Parathyroid adenoma (tissue), 2 donors: ENCODE measurements around the gene CCS.
A peak's percentile ranks its signal among the peaks of the same experiment; 100 is the strongest.

Experiments used
- H2AFZ ChIP-seq: fragments of 300-600 bp; sonication (generic); one replicate; pipeline ENCODE4 v1.7.0; 2017; ENCODE audit warnings: antibody characterized with exemption, mild to moderate bottlenecking
- H3K27ac ChIP-seq: fragments of 300-600 bp; sonication (generic); one replicate; pipeline ENCODE4 v1.7.0; 2017
- H3K27me3 ChIP-seq: fragments of 300-600 bp; sonication (generic); one replicate; pipeline ENCODE4 v1.7.0; 2017; ENCODE audit warnings: low read length; ENCODE audit not compliant: control insufficient read depth, insufficient read depth
- H3K36me3 ChIP-seq: fragments of 300-600 bp; sonication (generic); one replicate; pipeline ENCODE4 v1.7.0; 2017; ENCODE audit warnings: low read length; ENCODE audit not compliant: control insufficient read depth, insufficient read depth
- H3K4me1 ChIP-seq: fragments of 300-600 bp; sonication (generic); one replicate; pipeline ENCODE4 v1.7.0; 2017; ENCODE audit warnings: control low read depth
- H3K4me2 ChIP-seq: fragments of 300-600 bp; sonication (generic); one replicate; pipeline ENCODE4 v1.7.0; 2017; ENCODE audit warnings: low read length
- H3K4me3 ChIP-seq: fragments of 300-600 bp; sonication (generic); one replicate; pipeline ENCODE4 v1.7.0; 2017; ENCODE audit warnings: low read depth, low read length
- H3K79me2 ChIP-seq: fragments of 300-600 bp; sonication (generic); one replicate; pipeline ENCODE4 v1.7.0; 2017; ENCODE audit warnings: control low read depth
- H3K9ac ChIP-seq: fragments of 300-600 bp; sonication (generic); one replicate; pipeline ENCODE4 v1.7.0; 2017; ENCODE audit warnings: mild to moderate bottlenecking
- H3K9me3 ChIP-seq: fragments of 300-600 bp; sonication (generic); one replicate; pipeline ENCODE4 v1.7.0; 2017; ENCODE audit warnings: low read length; ENCODE audit not compliant: control insufficient read depth
- TF ChIP-seq, protein P1 (sequence below): fragments of 300-600 bp; sonication (generic); IDR thresholded peaks from one replicate; pipeline ENCODE4 v1.7.0; 2017; ENCODE audit warnings: antibody characterized with exemption, mild to moderate bottlenecking
- donor health status: primary hyperparathyroidism.

CCS gene

DNA sequence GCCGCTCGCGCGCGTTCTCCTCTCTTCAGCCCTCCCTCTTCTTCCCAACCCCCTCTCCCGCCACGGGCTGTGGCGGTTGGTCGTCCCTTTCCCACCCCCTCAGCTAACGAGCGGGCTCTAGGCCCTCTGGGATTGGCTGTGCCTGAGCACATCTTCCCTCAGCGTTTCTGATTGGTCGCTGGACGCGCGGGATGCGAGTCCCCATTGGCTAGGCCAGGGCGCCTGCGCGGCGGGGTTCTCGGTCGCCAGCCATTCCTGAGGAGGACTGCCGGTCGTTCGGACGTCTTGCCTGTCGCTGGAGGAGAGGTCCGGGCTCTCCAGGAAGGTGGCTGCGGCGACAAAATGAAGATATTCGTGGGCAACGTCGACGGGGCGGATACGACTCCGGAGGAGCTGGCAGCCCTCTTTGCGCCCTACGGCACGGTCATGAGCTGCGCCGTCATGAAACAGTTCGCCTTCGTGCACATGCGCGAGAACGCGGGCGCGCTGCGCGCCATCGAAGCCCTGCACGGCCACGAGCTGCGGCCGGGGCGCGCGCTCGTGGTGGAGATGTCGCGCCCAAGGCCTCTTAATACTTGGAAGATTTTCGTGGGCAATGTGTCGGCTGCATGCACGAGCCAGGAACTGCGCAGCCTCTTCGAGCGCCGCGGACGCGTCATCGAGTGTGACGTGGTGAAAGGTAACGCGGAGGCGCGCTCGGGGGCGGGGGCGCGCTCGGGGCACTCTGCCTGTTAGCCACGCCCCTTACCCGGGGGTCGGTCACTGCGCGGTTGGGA is 23.6 kb downstream of the CCS start, which contains the start of gene RBM14:
RBM14 (plus strand) TSS at position 252 of the 776 bp plus-strand sequence; CDS start at position 343, 91 bp downstream.
- peak within 1 kb of the TSS; percentile 84 for H3K27ac ChIP-seq
- H3K9ac ChIP-seq, result peak within 1 kb of the TSS; percentile 84
- peak within 1 kb of the TSS; percentile 90 for H2AFZ ChIP-seq
- H3K4me2 ChIP-seq, result peak within 1 kb of the TSS; percentile 91
- no peaks in the 10 kb centered on the region for H3K4me1 ChIP-seq
- TF ChIP-seq, protein P1, sequence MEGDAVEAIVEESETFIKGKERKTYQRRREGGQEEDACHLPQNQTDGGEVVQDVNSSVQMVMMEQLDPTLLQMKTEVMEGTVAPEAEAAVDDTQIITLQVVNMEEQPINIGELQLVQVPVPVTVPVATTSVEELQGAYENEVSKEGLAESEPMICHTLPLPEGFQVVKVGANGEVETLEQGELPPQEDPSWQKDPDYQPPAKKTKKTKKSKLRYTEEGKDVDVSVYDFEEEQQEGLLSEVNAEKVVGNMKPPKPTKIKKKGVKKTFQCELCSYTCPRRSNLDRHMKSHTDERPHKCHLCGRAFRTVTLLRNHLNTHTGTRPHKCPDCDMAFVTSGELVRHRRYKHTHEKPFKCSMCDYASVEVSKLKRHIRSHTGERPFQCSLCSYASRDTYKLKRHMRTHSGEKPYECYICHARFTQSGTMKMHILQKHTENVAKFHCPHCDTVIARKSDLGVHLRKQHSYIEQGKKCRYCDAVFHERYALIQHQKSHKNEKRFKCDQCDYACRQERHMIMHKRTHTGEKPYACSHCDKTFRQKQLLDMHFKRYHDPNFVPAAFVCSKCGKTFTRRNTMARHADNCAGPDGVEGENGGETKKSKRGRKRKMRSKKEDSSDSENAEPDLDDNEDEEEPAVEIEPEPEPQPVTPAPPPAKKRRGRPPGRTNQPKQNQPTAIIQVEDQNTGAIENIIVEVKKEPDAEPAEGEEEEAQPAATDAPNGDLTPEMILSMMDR, result no peak
- no peaks in the 10 kb centered on the region for H3K9me3 ChIP-seq
- no peaks in the 10 kb centered on the region for H3K36me3 ChIP-seq
- peaks cover 30% of the 10 kb centered on the region for H3K79me2 ChIP-seq
- H3K4me3 ChIP-seq, result peak within 1 kb of the TSS; percentile 84
- no peaks in the 10 kb centered on the region for H3K27me3 ChIP-seq

DNA sequence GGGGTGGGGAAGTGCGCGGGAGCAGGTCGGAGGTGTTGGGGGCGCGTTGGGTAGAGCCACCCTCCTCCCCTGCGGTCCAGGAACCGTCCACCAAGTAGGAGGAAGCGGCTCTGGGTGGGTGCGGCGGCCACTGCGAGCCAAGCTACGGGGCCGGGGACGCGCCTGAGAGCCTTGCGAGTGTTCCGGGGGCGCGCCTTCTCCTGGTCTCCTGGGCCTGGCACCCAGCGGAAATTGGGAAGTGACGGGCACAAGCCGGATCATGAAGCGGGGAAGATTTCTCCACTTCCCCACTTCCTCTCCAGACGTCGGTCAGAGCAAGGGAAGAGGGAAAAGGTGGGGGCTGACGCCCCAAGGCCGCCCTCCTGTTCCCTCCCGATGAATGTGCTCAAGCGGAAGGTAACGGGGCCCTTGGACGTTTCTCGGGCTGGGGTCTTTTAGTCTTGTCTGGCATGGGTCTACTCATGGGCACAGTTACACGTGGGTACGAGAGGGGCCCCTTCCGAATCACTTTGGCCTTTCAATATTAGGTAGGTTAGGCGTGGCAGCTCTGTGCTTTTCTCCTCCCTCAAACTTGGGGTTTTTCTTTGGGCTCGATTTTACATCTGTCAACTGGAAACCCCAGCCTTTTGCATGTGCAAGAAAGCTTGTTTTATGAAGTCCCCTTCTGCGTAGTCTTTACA is 24.3 kb downstream of the CCS start:
- peaks cover 30% of the 10 kb centered on the region for H3K79me2 ChIP-seq
- H3K9me3 ChIP-seq, result no peaks in the 10 kb centered on the region
- no peaks in the 10 kb centered on the region for H3K36me3 ChIP-seq
- H3K27ac ChIP-seq, result peak overlapping the region; percentile 84
- H2AFZ ChIP-seq, result peak overlapping the region; percentile 90
- no peak overlapping the region for H3K9ac ChIP-seq
- no peaks in the 10 kb centered on the region for H3K4me1 ChIP-seq
- H3K27me3 ChIP-seq, result no peaks in the 10 kb centered on the region
- peak overlapping the region; percentile 62 for H3K4me2 ChIP-seq
- TF ChIP-seq, protein P1, result no peak
- peak overlapping the region; percentile 84 for H3K4me3 ChIP-seq

DNA sequence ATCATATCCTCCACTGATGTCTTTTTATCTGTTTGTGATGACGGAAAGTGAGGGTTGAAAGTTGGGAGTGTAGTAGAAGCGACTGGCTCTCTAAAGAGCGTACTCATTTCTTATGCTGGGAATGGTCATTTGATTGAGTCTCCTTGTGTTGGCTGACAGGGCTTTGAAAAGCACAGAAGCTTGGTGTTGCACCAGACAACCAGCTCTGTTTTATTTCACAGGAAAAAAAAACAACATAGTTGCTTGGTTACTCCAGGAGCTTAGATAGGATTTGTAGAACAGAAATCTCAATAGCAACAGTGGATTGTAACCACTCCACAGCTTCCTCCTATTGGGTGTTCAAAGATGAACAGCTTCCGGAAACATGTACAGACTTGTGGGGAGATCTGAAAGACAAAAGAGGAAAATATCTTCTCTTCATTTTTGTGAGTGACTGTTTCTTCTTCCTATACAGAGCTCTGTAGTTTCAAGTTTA is 26.1 kb downstream of the CCS start:
- Histone ChIP-seq H3K27me3 (no peaks in the 10 kb centered on the region), H3K4me1 (no peaks in the 10 kb centered on the region), H3K4me3 (peak overlapping the region; percentile 84), H3K4me2 (peak overlapping the region; percentile 62), H3K36me3 (no peaks in the 10 kb centered on the region), H3K79me2 (peaks cover 33% of the 10 kb centered on the region), H3K9ac (no peak overlapping the region), H3K9me3 (no peaks in the 10 kb centered on the region), H3K27ac (peak overlapping the region; percentile 54), H2AFZ (no peak overlapping the region)
- TF ChIP-seq, protein P1, result no peak

DNA sequence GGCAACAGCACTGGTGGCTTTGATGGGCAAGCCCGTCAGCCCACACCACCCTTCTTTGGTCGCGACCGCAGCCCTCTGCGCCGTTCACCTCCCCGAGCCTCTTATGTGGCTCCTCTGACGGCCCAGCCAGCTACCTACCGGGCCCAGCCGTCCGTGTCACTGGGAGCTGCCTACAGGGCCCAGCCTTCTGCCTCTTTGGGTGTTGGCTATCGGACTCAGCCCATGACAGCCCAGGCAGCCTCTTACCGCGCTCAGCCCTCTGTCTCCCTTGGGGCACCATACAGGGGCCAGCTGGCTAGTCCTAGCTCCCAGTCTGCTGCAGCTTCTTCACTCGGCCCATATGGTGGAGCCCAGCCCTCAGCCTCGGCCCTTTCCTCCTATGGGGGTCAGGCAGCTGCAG is 31.5 kb downstream of the CCS start:
- Histone ChIP-seq H3K4me3 (no peak overlapping the region), H3K27ac (no peak overlapping the region), H2AFZ (no peak overlapping the region), H3K4me2 (no peak overlapping the region), H3K9ac (no peak overlapping the region), H3K9me3 (no peaks in the 10 kb centered on the region), H3K79me2 (peaks cover 44% of the 10 kb centered on the region), H3K27me3 (no peaks in the 10 kb centered on the region), H3K4me1 (no peaks in the 10 kb centered on the region), H3K36me3 (no peaks in the 10 kb centered on the region)
- TF ChIP-seq, protein P1, result no peak
